B cell (primary cell): Measurements from ENCODE around the gene DENND6A. TPM values are rescaled to one million over a fixed set of nuclear protein-coding genes. Genes with fewer than 3 reads are reported as not detected.
A peak's percentile ranks its signal among the peaks of the same experiment; 100 is the strongest.
"Not testable (repeated sequence)": the region's sequence is repeated elsewhere in the genome, so short reads cannot be mapped to it uniquely, and the experiment has no call there.

Source experiments
- ATAC-seq: fragments of 200-7000 bp; cut with Tn5 transposase; one replicate; pipeline ENCODE4 v1.10.0; 2021; ENCODE audit warnings: low read depth, mild to moderate bottlenecking, moderate number of reproducible peaks, moderate library complexity
- CTCF ChIA-PET: fragments of 350-600 bp; sonication (Branson Sonifier 250); formaldehyde crosslinking; loops from one replicate; lab custom pipeline; 2021; ENCODE audit warnings: antibody characterized with exemption, inconsistent platforms; lab: Charles Lee
- POLR2A ChIA-PET: fragments of 350-600 bp; sonication (Branson Sonifier 250); formaldehyde crosslinking; loops from one replicate; lab custom pipeline; 2021; ENCODE audit warnings: antibody characterized with exemption; lab: Charles Lee
- DNase-seq: peaks from one replicate; pipeline ENCODE4 v3.0.0; 2013
- H2AFZ ChIP-seq: 2 replicates; pipeline ENCODE4 v1.6.1; 2012; ENCODE audit warnings: mild to moderate bottlenecking, low read depth, low read length; ENCODE audit not compliant: insufficient read depth, poor library complexity, severe bottlenecking
- H3K27ac ChIP-seq, 2 donors: 1 replicate in 1 of 2; 2 replicates in 1 of 2; pipeline ENCODE4 v1.5.1; 2012 to 2013; ENCODE audit warnings: low read length in 2 of 2, mild to moderate bottlenecking in 2 of 2, moderate library complexity in 1 of 2
- H3K27me3 ChIP-seq, 4 experiments: fragments of 200-600 bp in 1 of 4; sonication (generic) in 1 of 4; replicated peaks in 1 of 4; 1 replicate in 2 of 4; 2 replicates in 2 of 4; pipeline versions ENCODE4 v1.6.1 to v1.7.0; 2013 to 2016; ENCODE audit warnings: low read length in 3 of 4, mild to moderate bottlenecking in 2 of 4, mixed read lengths in 1 of 4, moderate library complexity in 1 of 4; ENCODE audit not compliant: insufficient read depth in 4 of 4, control insufficient read depth in 3 of 4; ENCODE audit errors: control extremely low read depth in 1 of 4
- H3K36me3 ChIP-seq, 2 experiments: replicated peaks in 1 of 2; 1 replicate in 1 of 2; 2 replicates in 1 of 2; pipeline versions ENCODE4 v1.6.1 to v1.7.1; 2013; ENCODE audit warnings: low read length in 1 of 2; ENCODE audit not compliant: insufficient read depth in 2 of 2, control insufficient read depth in 1 of 2; ENCODE audit errors: control extremely low read depth in 1 of 2, extremely low read depth in 1 of 2
- H3K4me1 ChIP-seq, 2 donors: fragments of 200-600 bp in 1 of 2; sonication (generic) in 1 of 2; 1 replicate in 1 of 2; 2 replicates in 1 of 2; pipeline versions ENCODE4 v1.5.1 to v1.6.1; 2013 to 2017; ENCODE audit warnings: low read length in 2 of 2; ENCODE audit not compliant: control insufficient read depth in 2 of 2, insufficient read depth in 2 of 2
- H3K4me2 ChIP-seq: replicated peaks from 2 replicates; pipeline ENCODE3; 2012; ENCODE audit warnings: mild to moderate bottlenecking, low read depth, low read length; ENCODE audit not compliant: poor library complexity, severe bottlenecking
- H3K4me3 ChIP-seq, 5 experiments: fragments of 200-600 bp in 1 of 5; sonication (generic) in 1 of 5; 1 replicate in 3 of 5; 2 replicates in 2 of 5; pipeline versions ENCODE4 v1.5.1 to v1.7.0; 2011 to 2016; ENCODE audit warnings: low read length in 4 of 5, mild to moderate bottlenecking in 4 of 5, low read depth in 2 of 5, control low read depth in 1 of 5, moderate library complexity in 1 of 5; ENCODE audit not compliant: insufficient read depth in 1 of 5; ENCODE audit errors: control extremely low read depth in 1 of 5, extremely low read depth in 1 of 5
- H3K79me2 ChIP-seq: fragments of 200-600 bp; sonication (generic); one replicate; pipeline ENCODE4 v1.6.0; 2016; ENCODE audit warnings: low read length; ENCODE audit not compliant: control insufficient read depth, insufficient read depth
- H3K9ac ChIP-seq: fragments of 200-600 bp; sonication (generic); 2 replicates; pipeline ENCODE4 v1.6.1; 2017; ENCODE audit warnings: mild to moderate bottlenecking, low read length, moderate library complexity
- H3K9me3 ChIP-seq, 3 donors: one replicate each; pipeline versions ENCODE4 v1.6.1 to v1.7.1; 2013; ENCODE audit warnings: low read length in 2 of 3; ENCODE audit not compliant: control insufficient read depth in 2 of 3, insufficient read depth in 1 of 3; ENCODE audit errors: control extremely low read depth in 1 of 3
- H4K20me1 ChIP-seq: 2 replicates; pipeline ENCODE4 v1.6.0; 2012; ENCODE audit warnings: mild to moderate bottlenecking, low read length; ENCODE audit not compliant: insufficient read depth, control insufficient read depth, poor library complexity, severe bottlenecking
- H3K27ac Mint-ChIP-seq: one replicate; pipeline ENCODE4 v1.8.0; 2021; ENCODE audit warnings: mixed read lengths
- H3K27me3 Mint-ChIP-seq: one replicate; pipeline ENCODE4 v1.8.0; 2021; ENCODE audit warnings: mixed read lengths
- H3K4me1 Mint-ChIP-seq: one replicate; pipeline ENCODE4 v1.8.0; 2021; ENCODE audit warnings: mixed read lengths
- H3K4me3 Mint-ChIP-seq: one replicate; pipeline ENCODE4 v1.8.0; 2021; ENCODE audit warnings: mixed read lengths
- H3K9me3 Mint-ChIP-seq: one replicate; pipeline ENCODE4 v1.8.0; 2022; ENCODE audit warnings: mixed read lengths; ENCODE audit not compliant: insufficient read depth
- CTCF ChIP-seq: fragments of 200-600 bp; IDR thresholded peaks from one replicate; pipeline ENCODE4 v1.8.0; 2022; ENCODE audit warnings: antibody characterized with exemption, mild to moderate bottlenecking
- EZH2 ChIP-seq: IDR thresholded peaks from 2 replicates; pipeline ENCODE4 v1.6.1; 2012; ENCODE audit warnings: borderline replicate concordance, low read depth, mild to moderate bottlenecking, moderate library complexity, low read length; ENCODE audit not compliant: insufficient read depth, poor library complexity, severe bottlenecking
- WGBS: methylation state at CpG from one replicate; pipeline ENCODE4 v1.1.5; 2013; ENCODE audit warnings: missing lambda C conversion rate; ENCODE audit not compliant: insufficient coverage; 5-methylcytosine and 5-hydroxymethylcytosine counted together
- intact Hi-C: fragments of 100-400 bp; cut with micrococcal nuclease; formaldehyde crosslinking; loops from one replicate; pipeline ENCODE4 v1.10.0; 2022
- polyA plus RNA-seq: library from polyadenylated mRNA; depleted of rRNA; stranded (reverse); fragments of >200 nt; gene quantifications from 2 replicates; pipeline ENCODE4 v1.2.3, GENCODE V29; 2012
- total RNA-seq, 2 donors: library from RNA; stranded (reverse); fragments of 120-200 nt in 1 of 2; gene quantifications; 1 replicate in 1 of 2; 2 replicates in 1 of 2; pipeline versions ENCODE4 v1.2.3 to v1.2.4, GENCODE V29; 2013 to 2022

The DENND6A gene
- total and polyA plus RNA-seq, 2 donors (not counting 1 experiment from before 2014, with no cell fraction given): 10.0 to 31.5 TPM

DNA sequence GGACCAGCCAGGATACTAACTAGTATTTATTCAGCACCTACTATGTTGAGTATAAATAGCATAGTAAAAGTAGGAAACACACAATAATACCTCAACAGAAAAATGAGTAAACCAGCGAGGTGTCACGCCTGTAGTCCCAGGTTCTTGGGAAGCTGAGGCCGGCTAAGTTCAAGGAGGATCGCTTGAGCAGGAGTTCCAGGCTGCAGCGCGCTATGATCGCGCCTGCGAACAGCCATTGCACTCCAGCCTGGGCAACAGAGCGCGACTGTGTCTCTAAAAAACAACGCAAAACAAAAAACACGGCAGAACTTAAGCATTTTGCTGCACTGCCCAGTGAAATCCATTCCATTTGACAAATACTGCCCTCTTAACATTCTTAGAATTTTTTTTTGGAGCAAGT, 1.3 kb upstream of the DENND6A start:
- Histone ChIP-seq H3K4me3 (no peak overlapping the region), H3K4me2 (no peak overlapping the region), H3K4me1 (peaks cover 23 to 29% of the 10 kb centered on the region in 2 donors), H4K20me1 (peaks cover 20% of the 10 kb centered on the region), H3K27me3 (no peaks in the 10 kb centered on the region), H2AFZ (no peak overlapping the region), H3K9me3 (no peaks in the 10 kb centered on the region), H3K9ac (no peak overlapping the region), H3K79me2 (peaks cover 35% of the 10 kb centered on the region), H3K36me3 (no peaks in the 10 kb centered on the region), H3K27ac (no peak overlapping the region)
- intact Hi-C loops: loop anchor here (5.0 to 10.0 kb wide), 3 partner anchors 467 to 1012 kb away; partner anchors contain the start of genes ABHD6, APPL1 and TASOR
- no peaks in the 10 kb centered on the region for H3K27me3 Mint-ChIP-seq
- peaks cover 30% of the 10 kb centered on the region for H3K4me1 Mint-ChIP-seq
- ChIA-PET CTCF (no interaction called here), POLR2A (interaction anchor here (2.8 kb wide), 1 partner anchor 62 kb away, joined by 9 read pairs; the partner anchor contains the start of gene SLMAP)
- no peaks in the 10 kb centered on the region for H3K9me3 Mint-ChIP-seq
- TF ChIP-seq EZH2: no peak
- TF ChIP-seq CTCF: no peak
- H3K27ac Mint-ChIP-seq: no peak overlapping the region
- ATAC-seq (no peak), DNase-seq (no peak)
- WGBS: 94% methylated on average over 12 of the region's 13 CpGs
- H3K4me3 Mint-ChIP-seq: peak overlapping the region; percentile 52

GRCh38 chr3:57692133-57692395, 813 bp downstream of the DENND6A start:
- ATAC-seq, H3K36me3 ChIP-seq, DNase-seq, H3K9me3 Mint-ChIP-seq, H3K27me3 ChIP-seq, H3K27me3 Mint-ChIP-seq, H3K9me3 ChIP-seq: not testable (repeated sequence)
- peaks cover 41% of the 10 kb centered on the region for H3K4me1 Mint-ChIP-seq
- 0% methylated on average over 5 of the region's 9 CpGs for WGBS
- Histone ChIP-seq H2AFZ (peak overlapping the region; percentile 77), H3K79me2 (peaks cover 56% of the 10 kb centered on the region), H3K4me3 (peak overlapping the region; percentile 60 to 93 (median 91)), H3K4me1 (peaks cover 23 to 34% of the 10 kb centered on the region in 2 donors), H3K9ac (peak overlapping the region; percentile 86), H3K4me2 (peak overlapping the region; percentile 84), H3K27ac (peak overlapping the region; percentile 57 to 80), H4K20me1 (peaks cover 38% of the 10 kb centered on the region)
- intact Hi-C loops: loop anchor here (1.0 to 10.0 kb wide), 7 partner anchors 21 to 1010 kb away; partner anchors contain the start of genes ABHD6, APPL1, IL17RD and PDE12
- peak overlapping the region; percentile 91 for H3K4me3 Mint-ChIP-seq
- H3K27ac Mint-ChIP-seq: peak overlapping the region; percentile 90
- CTCF ChIA-PET: interaction anchor here (1.0 kb wide), 1 partner anchor 64 kb away, joined by 3 read pairs; the partner anchor contains the start of gene SLMAP
- POLR2A ChIA-PET: interaction anchor here (0.6 to 2.8 kb wide), 3 partner anchors 21 to 135 kb away, joined by 3 to 9 read pairs (median 6); partner anchors contain the start of gene SLMAP
